GM20431 (cell line): ENCODE measurements around the gene SLAIN2.
"Not testable (repeated sequence)": the region's sequence is repeated elsewhere in the genome, so short reads cannot be mapped to it uniquely, and the experiment has no call there.

Experiments
- in situ Hi-C: fragments of 300-500 bp; cut with MseI, MboI; formaldehyde crosslinking; loops from one replicate; pipeline ENCODE4 v1.15.0; 2020; ENCODE audit warnings: low sequenced_read_pairs; ENCODE audit not compliant: unreplicated experiment

The SLAIN2 gene

DNA sequence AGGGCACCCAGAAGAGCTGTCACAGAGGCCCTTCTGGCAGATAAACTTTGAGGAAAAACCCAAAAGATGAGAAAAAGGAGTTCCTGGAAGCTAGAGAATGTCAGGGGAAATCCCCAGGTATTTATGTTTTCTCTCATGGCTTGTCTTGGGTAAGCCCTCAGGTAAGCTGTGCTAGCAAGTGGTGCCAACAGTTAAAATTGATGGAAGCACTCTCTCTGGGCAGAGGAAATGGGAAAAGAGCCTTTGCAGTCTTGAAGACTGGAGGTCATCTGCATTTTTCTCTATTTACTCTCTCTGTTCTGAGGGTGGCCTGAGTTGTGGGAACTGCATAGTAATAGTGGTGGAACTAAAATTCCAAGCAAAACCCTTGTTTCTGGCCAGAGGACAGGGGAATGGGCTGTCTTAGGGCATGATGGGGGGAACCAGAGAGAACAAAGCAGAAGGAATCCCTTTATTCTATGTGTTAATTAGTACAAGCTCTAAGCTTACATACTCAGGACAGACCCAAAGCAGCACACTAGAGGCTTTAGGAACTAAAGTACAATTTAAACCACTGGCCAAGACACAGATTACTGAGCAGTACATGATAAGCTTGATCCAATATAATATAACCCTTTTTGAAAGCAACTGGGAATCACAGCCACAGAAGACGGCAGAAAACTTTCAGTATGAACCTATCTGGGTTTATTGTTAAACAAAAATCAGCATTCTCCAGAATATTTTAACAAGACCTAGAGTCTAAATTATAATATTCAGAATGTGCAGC is 88.6 kb downstream of the SLAIN2 start:
- in situ Hi-C loops, result no loop called here

- in situ Hi-C loops, result no loop called here
Measured at GRCh38 chr4:48431401-48431800, 90.1 kb downstream of the SLAIN2 start.

DNA sequence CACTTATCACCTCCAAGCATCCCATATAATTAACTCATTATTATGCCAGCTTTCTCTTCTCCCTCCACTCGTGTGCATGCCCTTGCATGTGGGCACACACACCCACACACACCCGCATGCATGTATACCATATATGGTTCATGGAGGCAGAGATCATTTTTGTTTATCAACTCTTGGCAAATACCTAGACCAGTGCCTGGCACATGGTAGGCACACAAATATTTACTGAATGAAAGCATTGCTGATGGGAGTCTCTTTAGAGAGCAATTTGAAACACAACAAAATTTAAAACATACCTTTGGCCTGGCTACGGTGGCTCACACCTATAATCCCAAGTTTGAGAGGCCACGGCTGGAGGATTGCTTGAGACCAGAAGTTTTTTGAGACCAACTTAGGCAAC is 90.7 kb downstream of the SLAIN2 start:
- in situ Hi-C loops, result no loop called here

DNA sequence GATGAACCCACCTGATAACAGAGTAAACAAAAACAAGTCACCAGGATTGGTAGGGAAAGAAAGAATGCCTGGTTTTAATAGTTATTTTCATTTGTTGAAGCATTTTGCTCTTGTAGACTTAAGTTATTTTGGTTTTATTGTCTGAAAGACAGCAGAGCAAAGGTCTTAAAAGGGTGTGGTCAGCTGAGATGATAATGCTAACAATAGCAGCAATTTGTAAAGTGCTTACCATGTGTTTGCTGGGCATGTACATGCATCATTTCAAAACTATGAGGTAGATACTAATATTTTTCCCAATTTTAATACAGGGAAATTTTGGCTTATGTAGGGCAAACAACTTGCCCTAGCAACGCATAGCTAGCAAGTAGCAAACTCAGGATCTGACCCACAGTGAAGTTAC is 95.0 kb downstream of the SLAIN2 start:
- in situ Hi-C loops, result no loop called here

DNA sequence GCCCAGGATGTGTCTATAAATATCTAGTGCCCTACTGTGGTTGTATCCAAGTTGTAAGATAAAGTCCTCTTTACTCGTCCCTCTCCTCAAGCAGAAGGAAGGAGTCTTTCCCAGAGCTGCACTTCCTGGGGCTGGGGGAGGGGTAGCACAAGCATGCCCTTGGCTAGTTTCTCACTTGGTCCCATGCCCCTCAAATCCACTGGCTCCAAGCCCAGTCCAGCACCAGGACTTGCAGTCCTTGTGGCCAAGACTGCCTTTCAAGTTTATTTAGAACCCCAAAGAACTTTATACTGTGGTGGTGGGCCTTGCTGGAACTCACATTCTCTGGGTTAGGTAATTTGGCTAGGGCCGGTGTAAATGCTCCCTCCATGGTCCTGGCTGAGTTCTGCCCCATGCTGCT is 98.7 kb downstream of the SLAIN2 start:
- in situ Hi-C loops, result no loop called here

- in situ Hi-C loops, result not testable (repeated sequence)
Measured at GRCh38 chr4:48440914-48441313, 99.6 kb downstream of the SLAIN2 start.

DNA sequence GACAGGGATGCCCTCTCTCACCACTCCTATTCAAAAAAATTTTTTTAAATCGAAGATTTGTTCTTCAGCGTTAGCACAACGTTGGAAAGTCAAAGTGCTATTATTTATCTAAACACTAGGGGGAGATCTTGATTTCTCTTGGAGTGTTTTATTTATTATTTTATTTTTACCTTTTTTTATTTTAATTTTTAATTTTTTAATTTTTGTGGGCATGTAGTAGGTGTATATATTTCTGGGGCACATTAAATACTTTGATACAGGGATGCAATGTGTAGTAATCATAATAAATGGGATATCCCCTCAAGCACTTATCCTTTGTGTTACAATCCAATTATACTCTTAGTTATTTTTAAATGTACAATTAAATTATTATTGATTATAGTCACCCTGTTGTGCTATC is 104.4 kb downstream of the SLAIN2 start:
- in situ Hi-C loops, result no loop called here

- in situ Hi-C loops, result no loop called here
Measured at GRCh38 chr4:48446642-48447041, 105.3 kb downstream of the SLAIN2 start.

- in situ Hi-C loops, result no loop called here
Measured at GRCh38 chr4:48449151-48449550, 107.8 kb downstream of the SLAIN2 start.

DNA sequence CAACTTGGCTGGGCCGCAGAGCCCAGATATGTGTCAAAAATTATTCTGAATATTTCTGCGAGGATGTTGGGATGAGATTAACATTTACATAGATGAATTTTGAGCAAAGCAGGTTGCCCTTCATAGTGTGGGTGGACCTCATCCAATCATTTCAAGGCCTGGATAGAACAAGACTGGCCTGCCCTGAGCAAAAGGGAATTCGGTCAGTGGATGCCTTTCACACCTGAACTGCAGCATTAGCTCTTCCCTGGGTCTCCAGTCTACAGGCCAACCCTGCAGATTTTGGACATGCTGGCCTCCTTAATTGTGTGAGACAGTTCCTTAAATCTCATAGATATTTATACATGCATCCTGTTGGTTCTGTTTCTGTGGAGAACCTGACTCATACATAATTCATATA is 109.4 kb downstream of the SLAIN2 start:
- in situ Hi-C loops, result no loop called here

GRCh38 chr4:48451656-48452055 is 110.3 kb downstream of the SLAIN2 start:
- in situ Hi-C loops, result not testable (repeated sequence)

GRCh38 chr4:48454591-48454990 is 113.3 kb downstream of the SLAIN2 start:
- in situ Hi-C loops, result no loop called here

DNA sequence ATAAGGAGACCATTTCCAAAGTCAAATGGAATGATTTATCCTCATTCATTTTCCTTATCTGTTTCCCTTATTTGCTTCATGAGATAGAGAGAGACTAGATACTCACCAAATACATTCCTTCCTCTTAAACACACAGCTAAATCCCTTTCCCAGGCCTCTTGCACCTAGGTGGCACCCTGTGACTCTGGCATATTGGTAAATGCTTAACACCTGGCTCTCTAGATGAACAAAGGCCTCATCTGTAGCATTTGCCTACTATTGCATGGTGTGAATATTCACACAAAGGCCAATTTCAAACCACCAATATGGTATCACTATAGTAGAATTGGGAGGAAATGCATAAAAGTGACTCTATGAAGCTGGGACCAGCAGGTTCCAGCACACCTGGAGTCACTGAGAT is 119.7 kb downstream of the SLAIN2 start:
- in situ Hi-C loops, result no loop called here

DNA sequence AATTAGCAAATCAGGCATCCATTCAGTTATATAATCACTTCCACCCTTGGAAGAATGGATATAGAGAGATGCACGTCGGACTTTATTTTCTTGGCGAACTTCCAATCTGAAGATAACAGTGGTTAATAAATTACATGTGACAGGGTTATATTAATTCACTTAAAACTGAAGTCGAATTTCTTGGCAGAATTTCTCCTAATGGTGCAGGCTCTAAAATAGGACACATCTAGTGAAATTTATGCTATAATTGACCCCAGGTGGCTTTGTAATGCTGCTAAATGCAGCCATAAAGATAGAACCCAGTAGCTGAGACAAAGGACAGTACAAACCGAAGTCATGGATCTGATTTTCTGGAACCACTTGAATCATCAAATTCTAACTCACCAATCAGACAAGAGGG is 121.0 kb downstream of the SLAIN2 start:
- in situ Hi-C loops, result no loop called here

- in situ Hi-C loops, result no loop called here
Measured at GRCh38 chr4:48467442-48467841, 126.1 kb downstream of the SLAIN2 start.

DNA sequence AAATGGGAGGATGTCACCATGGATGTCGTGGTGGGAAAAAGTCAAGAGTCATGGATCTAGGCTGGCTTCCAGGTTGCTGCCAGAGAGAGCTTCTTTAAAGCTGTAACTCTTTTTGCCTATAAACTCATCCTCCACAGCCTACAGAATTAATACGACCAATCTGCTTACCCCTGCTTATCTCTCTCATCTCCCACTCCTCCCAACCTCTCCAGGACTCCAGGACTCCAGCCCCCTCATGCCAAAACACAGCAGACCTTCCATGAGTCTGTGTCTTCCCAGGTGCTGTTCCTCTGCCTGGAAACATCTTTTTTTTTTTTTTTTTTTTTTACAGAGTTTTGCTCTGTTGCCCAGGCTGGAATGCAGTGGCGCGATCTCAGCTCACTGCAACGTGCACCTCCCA is 126.6 kb downstream of the SLAIN2 start:
- in situ Hi-C loops, result no loop called here

GRCh38 chr4:48470137-48470536 is 128.8 kb downstream of the SLAIN2 start:
- in situ Hi-C loops, result no loop called here

GRCh38 chr4:48470570-48470969 is 129.2 kb downstream of the SLAIN2 start:
- in situ Hi-C loops, result no loop called here

DNA sequence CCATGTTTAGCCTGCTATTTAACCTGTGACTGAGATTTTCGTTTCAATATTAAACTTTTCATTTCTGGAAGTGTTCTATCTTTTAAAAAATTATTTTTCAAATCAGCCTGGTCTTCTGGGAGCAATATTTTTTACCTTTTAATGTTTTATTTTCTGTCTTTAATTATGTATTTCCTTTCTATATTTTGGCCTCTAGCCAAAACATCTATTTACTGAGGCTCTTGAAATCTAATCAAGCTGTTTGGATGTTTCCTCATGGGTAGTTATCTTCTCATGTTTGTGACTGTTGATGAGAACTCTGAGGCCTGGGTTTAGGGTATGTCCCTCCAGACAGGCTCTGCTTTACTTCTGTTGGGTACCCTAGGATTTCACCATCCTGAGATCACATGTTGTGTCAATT is 131.5 kb downstream of the SLAIN2 start:
- in situ Hi-C loops, result no loop called here

DNA sequence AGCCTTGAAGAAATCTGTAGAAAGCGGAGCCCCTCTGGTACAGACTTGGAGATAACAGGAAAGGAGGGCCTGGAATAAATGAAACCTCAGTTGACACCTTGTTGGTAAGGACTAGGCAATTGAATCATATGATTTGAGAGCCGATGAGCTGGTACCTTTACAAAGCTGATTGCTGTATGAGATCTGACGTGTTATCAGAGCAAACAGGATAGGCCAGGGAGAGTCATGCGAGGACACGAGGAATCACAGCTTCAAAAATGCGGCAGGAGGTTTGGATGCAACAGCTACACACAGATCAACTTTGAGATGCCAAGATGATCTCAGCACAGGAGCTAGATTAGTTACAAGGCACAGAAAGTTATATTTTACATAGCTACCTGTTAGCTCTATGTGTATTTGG is 134.4 kb downstream of the SLAIN2 start:
- in situ Hi-C loops, result no loop called here
